WTC11 (cell line): ENCODE results near the gene RIC8A. TPM values are rescaled to one million over a fixed set of nuclear protein-coding genes. Genes with fewer than 3 reads are reported as not detected.

Source experiments
- ATAC-seq: fragments of 200-7000 bp; cut with Tn5 transposase; 2 replicates; pipeline ENCODE4 v1.10.0; 2021; ENCODE audit warnings: mild to moderate bottlenecking, moderate library complexity
- CTCF ChIA-PET: fragments of 300-600 bp; sonication (Branson Sonifier 250); formaldehyde crosslinking; loops from one replicate; lab custom pipeline; 2021; ENCODE audit warnings: antibody characterized with exemption; lab: Charles Lee
- POLR2A ChIA-PET: fragments of 350-600 bp; sonication (Branson Sonifier 250); formaldehyde crosslinking; loops from one replicate; lab custom pipeline; 2021; ENCODE audit warnings: antibody characterized with exemption; lab: Charles Lee
- DNase-seq: peaks from one replicate; pipeline ENCODE4 v3.0.0; 2021; ENCODE audit warnings: low spot score
- H3K27ac Mint-ChIP-seq: 2 replicates; pipeline ENCODE4 v1.8.0; 2021; ENCODE audit warnings: mixed read lengths
- H3K27me3 Mint-ChIP-seq: 2 replicates; pipeline ENCODE4 v1.8.0; 2021; ENCODE audit warnings: low read depth, mild to moderate bottlenecking, moderate library complexity, mixed read lengths
- H3K36me3 Mint-ChIP-seq: 2 replicates; pipeline ENCODE4 v1.8.0; 2021; ENCODE audit warnings: mixed read lengths
- H3K4me1 Mint-ChIP-seq: 2 replicates; pipeline ENCODE4 v1.8.0; 2022; ENCODE audit warnings: mixed read lengths
- H3K4me3 Mint-ChIP-seq: 2 replicates; pipeline ENCODE4 v1.8.0; 2021; ENCODE audit warnings: mild to moderate bottlenecking, moderate library complexity, mixed read lengths
- H3K9me3 Mint-ChIP-seq: 2 replicates; pipeline ENCODE4 v1.8.0; 2021; ENCODE audit warnings: mixed read lengths
- CREB1 ChIP-seq: sonication (generic); formaldehyde crosslinking; IDR thresholded peaks from 2 replicates; pipeline ENCODE4 v1.8.0; 2023; ENCODE audit warnings: mild to moderate bottlenecking, missing genetic modification reagents
- CTCF ChIP-seq: fragments of 200-600 bp; IDR thresholded peaks from 2 replicates; pipeline ENCODE4 v1.8.0; 2022; ENCODE audit warnings: antibody characterized with exemption
- ELF4 ChIP-seq: sonication (generic); formaldehyde crosslinking; IDR thresholded peaks from 2 replicates; pipeline ENCODE4 v1.8.1; 2022; ENCODE audit warnings: low read depth, mild to moderate bottlenecking, moderate library complexity, missing genetic modification reagents
- GABPB1 ChIP-seq: sonication (generic); formaldehyde crosslinking; IDR thresholded peaks from 2 replicates; pipeline ENCODE4 v1.8.1; 2023; ENCODE audit warnings: mild to moderate bottlenecking, missing genetic modification reagents
- GRHL2 ChIP-seq: fragments of 250-450 bp; sonication (Bioruptor Pico); IDR thresholded peaks from 2 replicates; pipeline ENCODE4 v1.8.0; 2022; ENCODE audit warnings: mild to moderate bottlenecking, moderate library complexity; ENCODE audit not compliant: insufficient replicate concordance, severe bottlenecking
- HMGXB4 ChIP-seq: sonication (generic); formaldehyde crosslinking; IDR thresholded peaks from 2 replicates; pipeline ENCODE4 v1.8.1; 2023; ENCODE audit warnings: mild to moderate bottlenecking, moderate library complexity, missing genetic modification reagents
- JUN ChIP-seq: sonication (generic); formaldehyde crosslinking; IDR thresholded peaks from 2 replicates; pipeline ENCODE4 v1.8.0; 2023; ENCODE audit warnings: mild to moderate bottlenecking, missing genetic modification reagents
- MAX ChIP-seq: sonication (generic); formaldehyde crosslinking; IDR thresholded peaks from 2 replicates; pipeline ENCODE4 v1.8.0; 2022; ENCODE audit warnings: mild to moderate bottlenecking, missing genetic modification reagents
- MLX ChIP-seq: sonication (generic); formaldehyde crosslinking; IDR thresholded peaks from 2 replicates; pipeline ENCODE4 v1.8.1; 2023; ENCODE audit warnings: mild to moderate bottlenecking, missing genetic modification reagents, moderate library complexity
- NFYB ChIP-seq: sonication (generic); formaldehyde crosslinking; conservative IDR thresholded peaks from 2 replicates; pipeline ENCODE4 v1.8.0; 2022; ENCODE audit warnings: low read depth, missing genetic modification reagents
- NR1H2 ChIP-seq: sonication (generic); formaldehyde crosslinking; IDR thresholded peaks from 2 replicates; pipeline ENCODE4 v1.9.0; 2021; ENCODE audit warnings: mild to moderate bottlenecking, moderate library complexity, missing genetic modification reagents
- NR3C1 ChIP-seq: sonication (generic); formaldehyde crosslinking; conservative IDR thresholded peaks from 2 replicates; pipeline ENCODE4 v1.8.1; 2023; ENCODE audit warnings: low read depth, mild to moderate bottlenecking, missing genetic modification reagents
- PRDM15 ChIP-seq: sonication (generic); formaldehyde crosslinking; IDR thresholded peaks from 2 replicates; pipeline ENCODE4 v1.8.0; 2022; ENCODE audit warnings: missing genetic modification reagents
- SMAD3 ChIP-seq: sonication (generic); formaldehyde crosslinking; IDR thresholded peaks from 2 replicates; pipeline ENCODE4 v1.8.0; 2022; ENCODE audit warnings: missing genetic modification reagents, mild to moderate bottlenecking, borderline replicate concordance
- SMAD4 ChIP-seq: sonication (generic); formaldehyde crosslinking; IDR thresholded peaks from 2 replicates; pipeline ENCODE4 v1.8.0; 2022; ENCODE audit warnings: mild to moderate bottlenecking, missing genetic modification reagents
- STAT6 ChIP-seq: sonication (generic); formaldehyde crosslinking; conservative IDR thresholded peaks from 2 replicates; pipeline ENCODE4 v1.8.1; 2023; ENCODE audit warnings: mild to moderate bottlenecking, low read depth, missing genetic modification reagents, moderate library complexity
- TEAD4 ChIP-seq: sonication (generic); formaldehyde crosslinking; IDR thresholded peaks from 2 replicates; pipeline ENCODE4 v1.8.0; 2022; ENCODE audit warnings: mild to moderate bottlenecking, missing genetic modification reagents
- ZNF219 ChIP-seq: sonication (generic); formaldehyde crosslinking; IDR thresholded peaks from 2 replicates; pipeline ENCODE4 v1.8.0; 2023; ENCODE audit warnings: missing genetic modification reagents, mild to moderate bottlenecking, borderline replicate concordance
- ZNF396 ChIP-seq: fragments of 250-450 bp; sonication (Bioruptor Pico); IDR thresholded peaks from 2 replicates; pipeline ENCODE4 v1.8.0; 2021; ENCODE audit warnings: mild to moderate bottlenecking, moderate library complexity, borderline replicate concordance
- ZNF416 ChIP-seq: fragments of 250-450 bp; sonication (Bioruptor Pico); IDR thresholded peaks from 2 replicates; pipeline ENCODE4 v1.9.0; 2021; ENCODE audit warnings: mild to moderate bottlenecking, inconsistent platforms
- ZNF423 ChIP-seq: fragments of 250-450 bp; sonication (Bioruptor Pico); IDR thresholded peaks from 2 replicates; pipeline ENCODE4 v2.1.2; 2022; ENCODE audit warnings: mild to moderate bottlenecking, moderate library complexity
- ZSCAN18 ChIP-seq: fragments of 250-450 bp; sonication (Bioruptor Pico); IDR thresholded peaks from 2 replicates; pipeline ENCODE4 v2.1.2; 2022; ENCODE audit warnings: mild to moderate bottlenecking, moderate library complexity
- total RNA-seq: library from RNA; stranded (reverse); gene quantifications from 3 replicates; pipeline ENCODE4 v1.2.3, GENCODE V29; 2021

RIC8A gene
- total RNA-seq, 1 experiment from 2014 or later, result 68.3 TPM

- no peak for TF ChIP-seq ZSCAN18 (CRISPR knock-in tag)
- TF ChIP-seq ZNF416, result no peak
- no peak for TF ChIP-seq JUN (CRISPR knock-in tag)
- no peak for TF ChIP-seq CTCF
- no peak for TF ChIP-seq ZNF423 (CRISPR knock-in tag)
- no peak for TF ChIP-seq SMAD4 (CRISPR knock-in tag)
- TF ChIP-seq TEAD4 (CRISPR knock-in tag), result no peak
- no peak for TF ChIP-seq ELF4
Observed at GRCh38 chr11:196786-197731, 10.4 kb upstream of the RIC8A start (continued).

GRCh38 chr11:197741-198235 lies 9.7 kb upstream of the RIC8A start:
- H3K36me3 Mint-ChIP-seq, result no peaks in the 10 kb centered on the region
- H3K27ac Mint-ChIP-seq, result no peak overlapping the region
- ChIA-PET CTCF (no interaction called here), POLR2A (no interaction called here)
- no peaks in the 10 kb centered on the region for H3K4me1 Mint-ChIP-seq
- H3K4me3 Mint-ChIP-seq, result no peak overlapping the region
- H3K27me3 Mint-ChIP-seq, result peaks cover 2% of the 10 kb centered on the region; the same call in 1 of the 2 replicates
- no peaks in the 10 kb centered on the region for H3K9me3 Mint-ChIP-seq
- ATAC-seq (no peak), DNase-seq (no peak)
- TF ChIP-seq JUN (CRISPR knock-in tag) (no peak), GABPB1 (CRISPR knock-in tag) (no peak), ZNF219 (CRISPR knock-in tag) (no peak), ZNF396 (no peak), NR3C1 (no peak), MAX (CRISPR knock-in tag) (no peak), GRHL2 (CRISPR knock-in tag) (no peak), ZNF416 (no peak), HMGXB4 (CRISPR knock-in tag) (no peak), SMAD3 (CRISPR knock-in tag) (no peak), NFYB (CRISPR knock-in tag) (no peak), MLX (CRISPR knock-in tag) (no peak), CREB1 (CRISPR knock-in tag) (no peak), PRDM15 (CRISPR knock-in tag) (no peak), STAT6 (no peak), NR1H2 (no peak)
